Spleen (tissue), 7 donors: Measurements from ENCODE around the gene OR2C3.

ENCODE experiments used
- POLR2A ChIP-seq, 3 donors: fragments of 450-650 bp; IDR thresholded peaks; one replicate each; pipeline ENCODE4 v1.5.1; 2017; ENCODE audit warnings: antibody characterized with exemption in 3 of 3, mild to moderate bottlenecking in 1 of 3
- POLR2AphosphoS5 ChIP-seq, 3 donors: sonication (generic); formaldehyde crosslinking; IDR thresholded peaks; one replicate each; pipeline ENCODE4 v1.5.1; 2017; ENCODE audit warnings: antibody characterized with exemption in 3 of 3
- TF ChIP-seq, protein P1 (sequence below), 11 experiments: fragments of 200-600 bp in 7 of 11; fragments of 450-650 bp in 4 of 11; sonication (generic) in 4 of 11; IDR thresholded peaks in 8 of 11; conservative IDR thresholded peaks in 3 of 11; 1 replicate in 7 of 11; 2 replicates in 4 of 11; pipeline versions ENCODE4 v1.4.0 to v1.8.0; 2016 to 2021; ENCODE audit warnings: antibody characterized with exemption in 11 of 11, inconsistent platforms in 4 of 11, mild to moderate bottlenecking in 1 of 11
- donor health status: DM: no; HTN: no; CAD: no; lungs with moderate emphysema.
- donor health status: DM: no; HTN: no; CAD: no.
- donor health status: DM: no; HTN: no; CAD: no.

DNA sequence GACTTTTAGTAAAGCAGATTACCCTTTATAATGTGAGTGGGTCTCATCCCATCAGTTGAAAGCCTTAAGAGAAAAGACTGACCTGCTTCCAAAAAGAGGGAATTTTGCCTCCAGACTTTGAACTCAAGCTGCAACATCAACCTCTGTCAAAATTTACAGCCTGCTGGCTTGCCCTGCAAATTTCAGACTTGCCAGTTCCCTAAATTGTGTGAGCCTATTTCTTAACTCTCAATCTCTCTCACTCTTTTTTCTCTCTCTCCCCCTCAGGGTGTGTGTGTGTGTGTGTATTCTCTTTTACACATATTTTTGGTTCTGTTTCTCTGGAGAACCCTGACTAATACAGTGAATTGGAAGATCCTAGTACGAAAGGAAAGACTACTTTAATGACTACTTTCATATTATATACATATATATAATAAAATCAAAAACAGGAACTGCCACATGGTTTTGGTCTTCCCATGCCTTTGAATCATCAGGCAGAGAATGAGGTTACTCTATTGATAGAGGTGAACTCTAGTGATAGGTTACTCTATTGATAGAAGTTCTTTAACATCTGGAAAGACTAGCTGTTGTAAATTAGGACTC is 6.4 kb downstream of the OR2C3 start:
- no peak for TF ChIP-seq POLR2A (IDR thresholded peaks at IDR 0.05)
- TF ChIP-seq, protein P1, sequence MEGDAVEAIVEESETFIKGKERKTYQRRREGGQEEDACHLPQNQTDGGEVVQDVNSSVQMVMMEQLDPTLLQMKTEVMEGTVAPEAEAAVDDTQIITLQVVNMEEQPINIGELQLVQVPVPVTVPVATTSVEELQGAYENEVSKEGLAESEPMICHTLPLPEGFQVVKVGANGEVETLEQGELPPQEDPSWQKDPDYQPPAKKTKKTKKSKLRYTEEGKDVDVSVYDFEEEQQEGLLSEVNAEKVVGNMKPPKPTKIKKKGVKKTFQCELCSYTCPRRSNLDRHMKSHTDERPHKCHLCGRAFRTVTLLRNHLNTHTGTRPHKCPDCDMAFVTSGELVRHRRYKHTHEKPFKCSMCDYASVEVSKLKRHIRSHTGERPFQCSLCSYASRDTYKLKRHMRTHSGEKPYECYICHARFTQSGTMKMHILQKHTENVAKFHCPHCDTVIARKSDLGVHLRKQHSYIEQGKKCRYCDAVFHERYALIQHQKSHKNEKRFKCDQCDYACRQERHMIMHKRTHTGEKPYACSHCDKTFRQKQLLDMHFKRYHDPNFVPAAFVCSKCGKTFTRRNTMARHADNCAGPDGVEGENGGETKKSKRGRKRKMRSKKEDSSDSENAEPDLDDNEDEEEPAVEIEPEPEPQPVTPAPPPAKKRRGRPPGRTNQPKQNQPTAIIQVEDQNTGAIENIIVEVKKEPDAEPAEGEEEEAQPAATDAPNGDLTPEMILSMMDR (IDR thresholded peaks at IDR 0.05 in 8 of 11, conservative IDR thresholded peaks at IDR 0.05 in 3 of 11), result no peak
- no peak for TF ChIP-seq POLR2AphosphoS5 (IDR thresholded peaks at IDR 0.05)
